MV-4-11 (cell line): ENCODE results near the gene LMNA.
A peak's percentile ranks its signal among the peaks of the same experiment; 100 is the strongest.
"Not testable (repeated sequence)": the region's sequence is repeated elsewhere in the genome, so short reads cannot be mapped to it uniquely, and the experiment has no call there.

Experiments used
- DNase-seq: peaks from one replicate; lab custom pipeline; 2025; lab: John Stamatoyannopoulos, UW

LMNA gene

GRCh38 chr1:156114101-156114918 is at the start of gene LMNA:
Gene LMNA (plus strand): TSS chr1:156114711. CDS start chr1:156114919, 208 bp downstream.
- peak; percentile 83 for DNase-seq

- DNase-seq: no peak
Observed at GRCh38 chr1:156065212-156065611, 49.3 kb upstream of the LMNA start.

GRCh38 chr1:156065871-156066270 is 48.6 kb upstream of the LMNA start:
- no peak for DNase-seq

- no peak for DNase-seq
Observed at GRCh38 chr1:156067262-156067661, 47.2 kb upstream of the LMNA start.

- DNase-seq: no peak
Observed at GRCh38 chr1:156069490-156070455, 44.7 kb upstream of the LMNA start.

GRCh38 chr1:156070548-156070947 is 44.0 kb upstream of the LMNA start:
- DNase-seq: no peak

GRCh38 chr1:156071332-156071816 is 43.1 kb upstream of the LMNA start:
- DNase-seq: not testable (repeated sequence)

- DNase-seq: no peak
Observed at GRCh38 chr1:156072251-156072650, 42.3 kb upstream of the LMNA start.

GRCh38 chr1:156073110-156073687 is 41.3 kb upstream of the LMNA start:
- no peak for DNase-seq

GRCh38 chr1:156073740-156074139 is 40.8 kb upstream of the LMNA start:
- no peak for DNase-seq

GRCh38 chr1:156074661-156075060 is 39.9 kb upstream of the LMNA start:
- no peak for DNase-seq

GRCh38 chr1:156075162-156075561 is 39.3 kb upstream of the LMNA start:
- peak; percentile 22 for DNase-seq

GRCh38 chr1:156075775-156076204 is 38.7 kb upstream of the LMNA start:
- no peak for DNase-seq

GRCh38 chr1:156076609-156077429 is 37.7 kb upstream of the LMNA start:
- no peak for DNase-seq

- DNase-seq: no peak
Observed at GRCh38 chr1:156077430-156077760, 37.1 kb upstream of the LMNA start.

- DNase-seq: no peak
Observed at GRCh38 chr1:156078728-156079127, 35.8 kb upstream of the LMNA start.

- DNase-seq: no peak
Observed at GRCh38 chr1:156079762-156080161, 34.7 kb upstream of the LMNA start.

GRCh38 chr1:156080241-156080862 is 34.2 kb upstream of the LMNA start:
- DNase-seq: no peak

- DNase-seq: no peak
Observed at GRCh38 chr1:156080863-156081179, 33.7 kb upstream of the LMNA start.

GRCh38 chr1:156081180-156081916 is 33.2 kb upstream of the LMNA start:
- DNase-seq: no peak
